Measurements from ENCODE around the gene DOCK4. TPM values are rescaled to one million over a fixed set of nuclear protein-coding genes. Genes with fewer than 3 reads are reported as not detected.
"Not testable (repeated sequence)": the region's sequence is repeated elsewhere in the genome, so short reads cannot be mapped to it uniquely, and the experiment has no call there.

The DOCK4 gene
- total RNA-seq, 1 donor from 2014 or later: 109 TPM

- no peak for DNase-seq
Measured at GRCh38 chr7:111937163-111937562, 269.0 kb downstream of the DOCK4 start.

GRCh38 chr7:111933609-111934008 is 272.6 kb downstream of the DOCK4 start:
- DNase-seq: no peak

- DNase-seq: no peak
Measured at GRCh38 chr7:111931958-111932357, 274.2 kb downstream of the DOCK4 start.

GRCh38 chr7:111931016-111931517 is 275.1 kb downstream of the DOCK4 start:
- no peak for DNase-seq

GRCh38 chr7:111929264-111929663 is 276.9 kb downstream of the DOCK4 start:
- no peak for DNase-seq

GRCh38 chr7:111927353-111928019 is 278.7 kb downstream of the DOCK4 start:
- DNase-seq: no peak

GRCh38 chr7:111920329-111920728 is 285.9 kb downstream of the DOCK4 start:
- DNase-seq: no peak

- DNase-seq: no peak
Measured at GRCh38 chr7:111919631-111920179, 286.5 kb downstream of the DOCK4 start.

GRCh38 chr7:111919164-111919563 is 287.0 kb downstream of the DOCK4 start:
- DNase-seq: no peak

- no peak for DNase-seq
Measured at GRCh38 chr7:111918461-111918860, 287.7 kb downstream of the DOCK4 start.

GRCh38 chr7:111917404-111917803 is 288.8 kb downstream of the DOCK4 start:
- DNase-seq: not testable (repeated sequence)

GRCh38 chr7:111914291-111914690 is 291.9 kb downstream of the DOCK4 start:
- no peak for DNase-seq

GRCh38 chr7:111911166-111911961 is 294.8 kb downstream of the DOCK4 start:
- DNase-seq: no peak

- DNase-seq: no peak
Measured at GRCh38 chr7:111910656-111911055, 295.5 kb downstream of the DOCK4 start.

GRCh38 chr7:111908673-111909072 is 297.5 kb downstream of the DOCK4 start:
- DNase-seq: not testable (repeated sequence)

GRCh38 chr7:111903797-111904196 is 302.4 kb downstream of the DOCK4 start:
- no peak for DNase-seq

GRCh38 chr7:111903016-111903415 is 303.2 kb downstream of the DOCK4 start:
- DNase-seq: no peak

- DNase-seq: no peak
Measured at GRCh38 chr7:111900283-111900682, 305.9 kb downstream of the DOCK4 start.

- DNase-seq: no peak
Measured at GRCh38 chr7:111895049-111895448, 311.1 kb downstream of the DOCK4 start.

- DNase-seq: no peak
Measured at GRCh38 chr7:111894518-111894917, 311.7 kb downstream of the DOCK4 start.

GRCh38 chr7:111893190-111893589 is 313.0 kb downstream of the DOCK4 start:
- no peak for DNase-seq

- no peak for DNase-seq
Measured at GRCh38 chr7:111892588-111892987, 313.6 kb downstream of the DOCK4 start.

GRCh38 chr7:111887734-111888133 is 318.5 kb downstream of the DOCK4 start:
- no peak for DNase-seq
